Right renal cortex interstitium (tissue), 3 donors: ENCODE results near the gene KLK6. TPM values are rescaled to one million over a fixed set of nuclear protein-coding genes. Genes with fewer than 3 reads are reported as not detected.
A peak's percentile ranks its signal among the peaks of the same experiment; 100 is the strongest.
"Not testable (repeated sequence)": the region's sequence is repeated elsewhere in the genome, so short reads cannot be mapped to it uniquely, and the experiment has no call there.

Experiments used
- DNase-seq, 3 donors: peaks; one replicate each; pipeline ENCODE4 v3.0.0-alpha.2; 2013; ENCODE audit warnings: low read depth in 3 of 3, low spot score in 2 of 3
- polyA plus RNA-seq, 3 donors: library from polyadenylated mRNA; unstranded; fragments of 120-200 nt; gene quantifications; one replicate each; pipeline ENCODE4 v1.2.1, GENCODE V29; 2013; ENCODE audit not compliant: insufficient read length in 3 of 3

The KLK6 gene
- polyA plus RNA-seq, 3 donors: 34.4 to 49.0 (median 41.2) TPM

DNA sequence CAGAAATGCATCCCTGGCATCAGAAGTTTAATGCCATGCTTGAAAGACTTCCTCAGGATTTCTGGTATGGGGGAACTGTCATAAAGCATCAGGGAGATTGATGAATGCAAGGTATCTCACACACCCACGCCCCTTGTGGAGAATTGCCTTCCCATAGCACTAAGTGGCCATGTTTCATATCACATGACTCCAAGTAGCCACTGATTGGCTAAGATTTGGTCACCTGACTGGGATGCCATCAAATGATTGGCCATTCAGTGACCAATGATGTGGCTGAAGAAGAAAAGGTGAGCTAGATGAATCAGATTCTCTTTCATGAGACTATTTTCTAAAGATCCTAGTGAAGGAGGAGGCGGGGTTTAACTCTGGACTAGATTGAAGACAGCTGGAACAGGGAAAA lies 24.7 kb upstream of the KLK6 start:
- DNase-seq: no peak

- DNase-seq: no peak
These were observed 23.3 kb upstream of the KLK6 start for GRCh38 chr19:50992666-50993035.

- DNase-seq: not testable (repeated sequence)
These were observed 15.0 kb upstream of the KLK6 start for GRCh38 chr19:50984416-50984815.

DNA sequence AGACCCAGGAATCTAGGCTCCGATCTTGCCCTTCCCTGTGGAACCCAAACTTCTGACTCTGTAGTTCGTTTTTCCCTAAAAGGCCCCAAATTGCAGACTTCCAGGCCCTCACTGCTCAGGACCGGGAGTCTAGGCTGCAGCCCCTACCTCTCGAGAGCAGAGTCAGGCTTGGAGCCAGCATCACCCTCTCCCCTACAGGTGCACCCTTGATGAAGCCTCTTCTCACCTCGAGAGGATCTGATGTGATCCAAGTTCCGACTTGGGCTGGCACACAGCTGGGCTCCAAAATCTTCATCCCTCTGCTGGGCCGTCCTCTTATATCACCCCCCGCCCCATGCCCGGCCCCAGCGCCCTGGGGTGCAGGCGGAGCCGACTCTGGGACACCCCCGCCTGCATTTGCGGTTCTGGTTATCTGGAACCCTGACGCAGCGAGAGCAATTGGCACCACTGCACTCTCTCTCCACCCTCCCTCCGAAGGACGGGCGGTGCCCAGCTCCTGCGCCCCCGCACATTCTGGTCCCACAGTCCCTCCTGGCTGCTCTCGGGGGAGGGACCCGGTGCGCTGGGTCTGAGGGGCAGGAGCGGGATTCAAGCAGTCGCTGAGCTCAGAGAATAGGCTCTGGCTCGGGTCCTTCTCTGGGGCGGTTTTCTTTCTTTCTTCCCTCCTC lies 14.4 kb upstream of the KLK6 start, which contains the start of gene KLK7:
Gene KLK7 (minus strand): TSS at position 293 of the 668 bp plus-strand sequence. CDS start 1,518 bp downstream, outside the sequence.
- DNase-seq: no peak

DNA sequence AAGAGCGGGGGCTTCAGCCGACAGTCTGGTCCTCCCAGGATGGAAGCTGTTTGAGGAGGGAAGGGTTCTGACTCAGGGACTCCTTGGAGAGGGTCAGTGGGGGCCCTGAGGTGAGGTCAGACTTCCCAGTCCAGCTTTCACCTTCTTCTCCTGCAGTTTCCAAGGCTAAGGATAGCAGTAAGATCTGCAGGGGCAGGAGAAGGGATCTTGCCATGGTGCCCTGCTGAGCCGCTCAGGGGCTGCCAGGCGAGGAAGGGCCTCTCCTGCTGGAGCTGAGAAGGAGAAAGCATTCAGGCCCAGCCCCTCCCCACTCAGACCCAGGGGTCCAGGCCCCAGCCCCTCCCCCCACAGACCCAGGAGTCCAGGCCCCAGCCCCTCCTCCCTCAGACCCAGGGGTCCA lies 12.8 kb upstream of the KLK6 start:
- DNase-seq: no peak

DNA sequence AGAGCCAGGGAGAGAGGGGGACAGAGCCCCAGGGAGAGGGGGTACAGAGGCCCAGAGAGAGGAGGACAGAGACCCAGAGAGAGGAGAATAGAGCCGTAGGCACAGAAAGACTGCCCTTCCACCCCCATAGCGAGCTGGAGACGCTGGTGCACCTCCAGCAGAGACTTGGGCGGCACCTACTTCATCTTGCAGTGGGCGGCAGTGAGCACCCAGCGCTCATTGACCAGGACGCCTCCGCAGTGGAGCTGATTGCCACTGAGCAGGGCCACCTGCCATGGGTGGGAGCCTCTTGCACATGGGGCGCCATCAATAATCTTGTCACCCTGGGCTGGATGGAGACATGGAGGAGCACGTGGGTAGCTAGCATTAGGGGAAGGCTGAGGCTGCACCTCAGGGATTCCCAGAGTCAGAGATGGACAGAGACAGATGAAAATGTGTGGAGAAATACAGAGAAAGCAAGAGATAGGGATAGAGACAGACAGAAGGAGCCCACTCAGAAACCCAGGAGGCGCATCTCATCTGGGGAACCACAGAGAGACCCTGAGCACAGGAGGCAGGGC lies 12.3 kb upstream of the KLK6 start:
- DNase-seq: no peak

- no peak for DNase-seq
These were observed 10.8 kb upstream of the KLK6 start for GRCh38 chr19:50980208-50980607.

DNA sequence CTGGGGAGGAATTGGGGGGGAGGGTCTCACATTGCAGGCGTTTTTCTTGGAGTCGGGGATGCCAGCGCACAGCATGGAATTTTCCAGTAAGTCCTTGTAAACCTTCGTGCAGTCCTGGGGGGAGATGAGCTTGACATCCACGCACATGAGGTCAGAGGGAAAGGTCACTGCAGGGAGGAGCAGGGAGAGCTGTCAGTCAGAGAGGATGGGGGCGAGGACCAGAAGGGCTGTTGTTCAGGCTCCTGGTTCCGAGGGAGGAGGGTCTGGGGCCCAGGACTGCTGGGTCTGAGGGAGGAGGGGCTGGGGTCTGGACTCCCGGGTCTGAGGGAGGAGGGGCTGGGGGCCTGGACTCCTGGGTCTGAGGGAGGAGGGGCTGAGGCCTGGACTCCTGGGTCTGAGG lies 10.4 kb upstream of the KLK6 start:
- DNase-seq: no peak

DNA sequence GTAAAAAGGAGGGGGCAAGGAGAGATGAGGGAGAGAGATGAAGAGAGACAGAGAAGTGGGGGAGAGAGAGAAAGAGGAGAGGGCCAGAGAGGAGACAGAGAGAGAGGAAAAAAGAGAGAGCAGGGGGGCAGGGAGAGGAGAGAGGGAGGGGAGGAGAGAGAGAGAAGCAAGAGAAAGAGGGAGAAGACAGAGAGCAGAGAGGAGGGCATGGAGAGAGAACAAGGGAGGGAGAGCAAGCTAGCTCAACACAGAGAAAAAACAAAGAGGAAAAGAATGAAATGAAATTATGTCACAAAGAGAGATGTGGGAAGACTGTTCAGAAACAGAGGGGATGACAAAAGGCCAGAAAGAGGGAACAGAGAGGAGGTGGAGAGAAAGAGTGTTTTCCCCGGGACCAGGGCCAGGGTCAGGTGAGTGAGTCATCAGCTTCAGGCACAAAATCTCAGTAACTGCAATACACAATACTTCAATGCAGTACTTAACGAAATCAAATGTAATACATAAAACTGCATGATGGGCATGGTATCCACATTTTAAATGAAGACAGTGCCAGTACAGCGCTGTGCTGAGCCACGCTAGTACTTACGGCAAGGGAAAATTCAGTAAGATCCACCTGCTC lies 9.5 kb upstream of the KLK6 start:
- DNase-seq: no peak

GRCh38 chr19:50977626-50978025 lies 8.2 kb upstream of the KLK6 start:
- no peak for DNase-seq

- DNase-seq: no peak
These were observed 6.4 kb upstream of the KLK6 start for GRCh38 chr19:50975766-50976165.

- DNase-seq: no peak
These were observed 5.5 kb upstream of the KLK6 start for GRCh38 chr19:50974702-50975556.

DNA sequence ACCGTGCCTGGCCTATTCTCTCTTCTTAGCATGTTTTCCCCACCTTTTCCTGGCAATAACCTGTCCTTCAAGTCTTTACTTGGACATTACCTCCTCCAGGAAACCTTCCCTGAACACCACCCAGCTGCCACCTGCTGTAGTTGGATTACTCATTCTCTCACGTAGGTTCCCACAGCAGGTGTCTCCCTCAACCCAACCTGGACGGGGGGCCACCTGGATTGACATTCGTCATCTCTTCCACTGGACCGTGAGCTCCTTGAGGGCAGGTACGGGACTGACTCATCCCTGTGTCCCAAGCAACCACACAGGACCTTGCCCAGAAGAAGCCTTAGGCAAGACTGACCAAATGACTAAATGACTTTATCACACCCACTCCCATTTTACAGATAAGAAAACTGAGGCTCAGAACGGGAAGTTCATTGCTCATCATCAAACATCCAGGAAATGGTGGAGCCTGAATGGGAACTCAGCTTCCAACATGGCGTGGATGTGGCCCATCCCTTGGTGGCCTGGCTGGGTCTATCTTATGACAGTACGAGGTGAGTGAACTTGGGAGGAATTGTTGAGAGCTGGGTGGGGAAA lies 3.5 kb upstream of the KLK6 start:
- no peak for DNase-seq

DNA sequence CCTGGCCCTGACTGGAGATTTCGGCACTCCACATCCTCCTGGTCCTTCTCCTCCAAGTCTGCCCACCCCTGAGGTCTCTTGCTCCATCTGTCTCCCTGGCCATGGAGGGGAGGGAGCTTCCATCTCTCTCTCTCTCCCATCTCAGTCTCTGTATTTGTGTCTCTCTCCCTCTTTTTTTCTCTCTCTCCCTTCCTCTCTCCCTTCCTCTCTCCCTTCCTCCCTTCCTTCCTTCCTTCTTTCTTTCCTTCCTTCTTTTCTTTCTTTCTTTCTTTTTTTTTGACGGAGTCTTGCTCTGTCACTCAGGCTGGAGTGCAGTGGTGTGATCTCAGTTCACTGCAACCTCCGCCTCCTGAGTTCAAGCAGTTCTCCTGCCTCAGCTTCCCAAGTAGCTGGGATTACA lies 419 bp upstream of the KLK6 start:
- not testable (repeated sequence) for DNase-seq

DNA sequence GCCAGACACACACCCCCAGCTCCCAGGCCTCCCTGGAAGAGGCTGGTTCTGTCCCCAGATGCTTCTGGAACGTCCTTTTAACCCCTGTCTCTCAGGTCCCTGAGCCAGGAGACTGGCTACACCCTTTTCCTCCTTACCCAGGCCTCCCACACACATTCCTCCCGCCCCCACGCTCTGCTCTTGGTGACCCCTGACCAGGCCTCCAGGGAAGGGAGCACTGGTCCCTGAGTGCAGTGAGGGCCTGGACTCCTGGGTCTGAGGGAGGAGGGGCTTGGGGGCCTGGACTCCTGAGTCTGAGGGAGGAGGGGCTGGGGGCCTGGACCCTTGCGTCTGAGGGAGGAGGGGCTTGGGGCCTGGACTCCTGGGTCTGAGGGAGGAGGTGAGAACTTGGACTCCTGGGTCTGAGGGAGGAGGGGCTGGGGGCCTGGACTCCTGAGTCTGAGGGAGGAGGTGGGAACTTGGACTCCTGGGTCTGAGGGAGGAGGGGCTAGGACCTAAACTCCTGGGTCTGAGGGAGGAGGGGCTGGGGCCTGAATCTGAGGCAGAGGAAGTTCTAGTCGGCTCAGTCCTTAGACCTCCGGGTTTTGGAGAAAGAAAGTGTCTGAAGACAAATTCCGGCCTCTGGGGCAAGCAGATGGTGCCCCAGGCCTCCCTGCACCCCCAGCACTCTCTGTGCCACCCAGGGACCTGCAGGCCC lies 527 bp downstream of the KLK6 start:
- DNase-seq: peak in 1 of 3 donors; percentile 10

DNA sequence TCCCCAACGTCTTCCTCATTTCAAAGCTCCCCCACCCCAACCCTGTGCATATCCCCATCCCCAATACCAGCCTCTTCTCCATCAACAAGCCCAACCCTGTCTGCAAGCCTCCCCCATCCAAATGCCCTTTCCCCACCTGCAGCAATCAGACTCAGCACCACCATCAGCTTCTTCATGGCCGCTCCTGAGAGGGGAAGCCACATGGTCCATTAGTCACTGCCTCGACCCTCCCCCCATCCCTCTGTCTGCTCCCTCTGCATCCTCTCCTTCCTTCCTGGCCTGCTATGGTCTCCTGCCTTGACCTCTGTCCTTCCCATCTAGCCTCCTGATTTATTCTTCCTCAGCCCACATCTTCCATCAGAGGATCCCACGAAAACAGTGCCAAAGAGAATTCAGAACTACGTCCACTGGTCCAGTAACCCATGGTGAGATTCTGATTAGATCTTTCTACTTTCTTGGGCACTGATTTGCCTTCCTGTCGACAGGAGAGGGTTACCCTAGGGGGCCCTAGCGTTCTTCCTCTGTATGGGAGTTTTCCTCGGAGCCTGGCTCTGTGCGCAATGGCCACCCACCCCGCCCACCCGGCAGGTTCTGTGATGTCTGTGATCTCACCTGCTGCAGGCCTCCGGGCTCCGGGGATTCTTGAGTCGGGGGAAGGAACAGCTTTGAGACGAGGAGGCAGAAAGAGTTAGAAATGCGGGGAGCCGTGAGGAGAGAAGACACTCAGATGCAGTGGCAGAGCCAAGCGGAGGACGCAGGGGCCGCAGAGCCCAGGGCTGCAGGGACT lies 1.3 kb downstream of the KLK6 start:
- peak in 1 of 3 donors; percentile 14 for DNase-seq

DNA sequence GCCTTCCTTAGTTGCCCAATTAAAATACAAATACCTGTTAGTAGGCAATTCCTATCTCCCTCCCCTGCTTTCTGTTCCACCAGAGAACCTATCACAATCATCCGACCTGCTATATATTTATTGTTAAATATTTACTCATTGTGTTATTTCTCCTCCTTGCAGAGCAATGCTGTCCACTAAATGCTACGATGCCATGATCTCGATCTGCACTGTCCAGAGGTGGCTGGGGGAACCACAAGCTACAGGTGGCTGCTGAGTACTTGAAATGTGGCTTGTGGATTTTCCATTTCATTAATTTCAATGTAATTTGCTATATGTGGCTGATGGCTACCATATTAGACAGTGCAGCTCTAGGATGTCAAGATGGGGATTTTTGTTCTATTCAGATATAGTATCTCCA lies 5.1 kb downstream of the KLK6 start:
- DNase-seq: no peak

GRCh38 chr19:50963381-50963780 lies 6.0 kb downstream of the KLK6 start:
- DNase-seq: no peak

- DNase-seq: no peak
These were observed 7.1 kb downstream of the KLK6 start for GRCh38 chr19:50962245-50962644.
